HG03575 (cell line): ENCODE results near the gene ARMC2.
A peak's percentile ranks its signal among the peaks of the same experiment; 100 is the strongest.
"Not testable (repeated sequence)": the region's sequence is repeated elsewhere in the genome, so short reads cannot be mapped to it uniquely, and the experiment has no call there.

Experiments used
- ATAC-seq: cut with Tn5 transposase; IDR thresholded peaks from one replicate; pipeline ENCODE4 v1.9.1; 2021; ENCODE audit not compliant: unreplicated experiment, insufficient number of reproducible peaks, low FRiP score; ENCODE audit errors: extremely low read depth

The ARMC2 gene

GRCh38 chr6:108896111-108896661, 48.0 kb downstream of the ARMC2 start:
- ATAC-seq = no peak

DNA sequence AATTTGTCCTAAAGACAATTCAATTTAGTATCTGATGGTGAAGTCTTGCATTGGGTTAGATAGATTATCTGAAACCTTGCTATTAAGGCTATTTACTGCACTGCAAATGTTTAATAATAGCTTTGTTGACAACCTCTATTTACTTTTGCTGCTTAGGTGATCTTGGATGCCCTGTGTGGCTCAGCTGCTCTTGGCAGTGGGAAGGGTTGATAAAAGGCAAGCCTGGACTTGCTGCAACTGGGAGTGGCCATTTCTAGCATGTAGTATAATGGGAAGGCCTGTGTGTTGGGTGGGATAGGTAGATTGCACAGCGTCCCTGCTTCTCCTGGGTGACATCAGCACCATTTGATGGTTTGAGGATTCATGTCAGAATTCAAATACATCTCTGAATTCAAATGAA, 49.1 kb downstream of the ARMC2 start:
- ATAC-seq = no peak

GRCh38 chr6:108902382-108902792, 54.2 kb downstream of the ARMC2 start:
- ATAC-seq = no peak

DNA sequence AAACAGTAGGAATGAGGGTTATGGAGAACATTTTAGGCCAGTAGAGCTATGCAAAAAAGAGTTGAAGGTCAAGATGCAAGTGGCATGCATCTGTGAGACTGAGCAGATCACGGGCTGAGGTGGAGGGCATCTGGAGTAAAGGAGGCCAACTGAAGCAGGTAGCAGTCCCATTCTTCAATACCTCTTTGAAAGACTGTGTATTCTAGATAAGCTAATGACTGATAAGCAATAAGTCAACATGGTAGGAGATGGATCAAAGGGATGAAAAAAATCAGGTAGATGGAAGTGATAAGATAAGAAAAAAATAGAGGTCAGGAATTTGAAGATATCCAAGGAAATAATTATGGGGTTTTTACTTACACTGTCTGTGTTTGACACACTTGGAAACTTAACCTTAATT, 55.6 kb downstream of the ARMC2 start:
- no peak for ATAC-seq

GRCh38 chr6:108904741-108905140, 56.5 kb downstream of the ARMC2 start:
- ATAC-seq = peak; percentile 75

DNA sequence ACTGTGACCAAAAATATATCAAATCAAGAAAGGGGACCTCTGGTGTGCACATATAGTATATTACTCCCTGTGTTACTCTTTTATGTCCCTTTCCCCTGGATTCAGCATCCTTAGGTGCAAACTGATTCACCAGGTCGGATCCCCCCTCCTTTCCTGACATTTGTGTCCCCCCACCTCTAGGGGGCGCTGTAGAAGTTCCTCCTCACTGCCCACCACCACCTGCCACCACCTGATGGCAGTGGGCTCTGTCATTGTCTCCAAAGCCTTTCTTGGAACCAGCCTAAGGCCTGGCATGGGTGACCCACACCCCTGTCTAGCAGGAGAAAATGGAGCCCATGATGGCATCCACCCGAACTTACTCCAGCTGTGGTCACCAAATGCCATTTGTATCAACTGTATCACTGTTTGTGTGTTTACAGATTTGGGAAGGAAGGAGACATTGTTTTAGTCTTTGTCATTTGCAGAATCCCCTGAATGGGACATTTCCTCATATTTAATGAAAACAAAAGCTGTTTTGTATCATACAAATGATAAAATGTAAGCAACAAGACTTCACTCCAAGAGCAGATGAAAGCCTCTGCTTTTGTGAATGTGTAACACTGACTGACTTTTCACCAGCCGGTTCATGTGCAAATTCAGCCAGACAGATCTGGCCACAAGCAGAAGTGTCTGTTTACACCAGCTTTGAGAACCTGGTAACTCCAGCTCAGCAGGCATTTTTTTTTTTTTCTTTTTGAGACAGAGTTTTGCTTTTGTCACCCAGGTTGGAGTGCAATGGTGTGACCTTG, 66.2 kb downstream of the ARMC2 start:
- ATAC-seq = no peak

- ATAC-seq = no peak
These were observed 67.0 kb downstream of the ARMC2 start for GRCh38 chr6:108915258-108915657.

DNA sequence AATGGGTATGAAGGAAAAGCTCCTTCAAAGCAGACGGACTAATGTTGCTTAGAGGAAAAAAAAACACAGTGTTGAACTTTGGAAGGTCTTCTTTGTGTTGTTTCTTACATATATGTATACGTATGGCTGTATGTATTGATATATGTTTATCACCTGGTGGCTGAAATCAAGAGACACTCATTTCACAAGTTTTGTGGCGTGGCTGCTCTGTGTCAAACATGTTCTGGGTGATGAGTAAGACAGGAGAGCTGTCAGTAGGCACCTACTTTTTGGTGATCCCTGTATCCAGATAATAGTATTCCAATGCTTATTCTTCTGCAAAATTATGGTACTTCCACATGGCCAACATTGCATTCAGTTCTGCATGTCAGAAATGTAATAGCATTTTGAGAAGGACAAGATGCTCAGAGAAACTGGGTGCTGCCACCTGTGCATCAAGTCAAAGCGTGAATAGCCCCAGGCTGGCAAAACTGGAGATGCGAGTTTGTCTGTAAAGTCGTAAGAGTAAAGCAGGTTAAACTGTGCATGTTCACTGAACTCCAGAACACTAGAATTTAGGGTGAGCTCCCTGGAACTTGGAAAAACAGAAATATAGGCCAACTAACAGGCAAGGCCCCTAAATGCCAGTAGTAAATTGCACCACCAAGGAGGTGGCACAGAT, 67.9 kb downstream of the ARMC2 start:
- no peak for ATAC-seq

GRCh38 chr6:108920751-108921150, 72.5 kb downstream of the ARMC2 start:
- no peak for ATAC-seq

DNA sequence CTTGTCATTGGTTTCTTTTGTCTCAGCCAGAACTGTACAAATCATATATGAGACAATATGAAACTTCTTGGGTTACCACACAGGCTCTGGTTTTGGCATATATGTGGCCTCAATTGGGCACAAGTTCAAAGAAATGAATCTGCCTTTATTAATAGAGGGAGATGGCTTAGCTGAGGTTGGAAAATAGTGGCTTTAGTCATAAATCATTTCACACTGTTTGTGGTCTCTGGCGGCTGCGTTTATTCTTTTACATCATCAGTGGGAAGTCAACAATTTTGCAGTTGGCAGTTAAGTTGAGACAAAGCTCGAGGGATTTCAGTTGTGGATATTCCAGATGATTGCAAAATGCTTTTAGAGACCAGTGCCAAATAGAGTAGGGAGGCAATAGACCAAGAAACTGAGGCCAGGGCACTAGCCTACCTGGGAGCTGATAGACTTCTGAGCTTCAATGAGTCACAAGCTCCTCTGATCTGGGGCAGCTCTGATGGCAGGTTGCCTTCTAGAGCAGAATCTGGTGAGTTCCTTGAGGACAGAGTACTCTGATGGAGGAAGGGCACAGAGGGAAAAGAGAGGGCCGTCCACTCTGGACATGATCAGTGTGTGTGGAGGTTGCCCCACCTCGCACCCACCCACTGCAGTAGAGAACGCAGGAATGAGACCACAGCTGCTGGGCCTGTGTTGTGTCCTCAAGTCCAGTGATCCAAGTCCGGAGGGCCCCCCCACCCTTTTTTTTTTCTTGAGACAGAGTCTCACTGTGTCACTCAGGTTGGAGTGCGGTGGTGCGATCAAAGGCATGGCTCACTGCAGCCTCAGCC, 73.5 kb downstream of the ARMC2 start:
- ATAC-seq = no peak

DNA sequence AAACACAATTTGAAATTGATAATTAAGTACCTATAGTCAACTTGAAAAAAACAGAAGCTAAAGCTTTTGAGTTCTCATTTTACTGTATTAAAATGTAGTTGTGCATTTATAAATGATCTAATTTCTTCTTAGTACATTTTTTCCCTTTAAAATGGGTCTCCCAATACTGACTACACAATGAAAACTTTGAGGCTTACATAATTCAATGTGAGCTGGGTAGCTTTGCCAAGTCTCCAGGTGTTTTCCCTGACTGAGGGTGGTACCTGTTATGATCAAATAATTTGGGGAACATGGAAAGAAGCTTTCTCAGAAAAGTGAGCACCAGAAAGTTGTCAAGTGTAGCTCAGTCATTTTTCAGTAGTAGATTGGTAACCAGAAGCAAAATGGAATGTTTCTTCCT, 74.3 kb downstream of the ARMC2 start:
- ATAC-seq = no peak

- no peak for ATAC-seq
These were observed 79.7 kb downstream of the ARMC2 start for GRCh38 chr6:108927927-108928326.

DNA sequence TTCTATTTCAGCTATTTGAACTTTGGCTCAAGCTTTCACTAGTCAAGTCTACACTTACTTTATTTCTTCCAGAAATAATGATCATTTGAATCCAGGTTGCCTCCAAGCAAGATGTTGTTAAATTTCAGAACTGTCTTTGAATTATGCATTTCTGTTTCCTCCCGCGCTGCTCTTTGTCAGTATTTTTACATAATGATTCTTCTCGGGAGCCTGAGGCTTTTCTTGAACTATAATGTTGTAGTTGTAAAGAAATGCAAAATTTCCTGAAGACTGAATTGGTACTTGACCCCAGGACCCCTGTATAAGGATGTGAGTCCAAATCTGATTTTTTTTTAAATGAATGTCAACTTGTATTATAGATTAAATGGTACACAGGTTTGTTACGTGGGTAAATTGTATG, 80.4 kb downstream of the ARMC2 start:
- no peak for ATAC-seq

GRCh38 chr6:108931090-108931489, 82.9 kb downstream of the ARMC2 start:
- ATAC-seq = not testable (repeated sequence)

DNA sequence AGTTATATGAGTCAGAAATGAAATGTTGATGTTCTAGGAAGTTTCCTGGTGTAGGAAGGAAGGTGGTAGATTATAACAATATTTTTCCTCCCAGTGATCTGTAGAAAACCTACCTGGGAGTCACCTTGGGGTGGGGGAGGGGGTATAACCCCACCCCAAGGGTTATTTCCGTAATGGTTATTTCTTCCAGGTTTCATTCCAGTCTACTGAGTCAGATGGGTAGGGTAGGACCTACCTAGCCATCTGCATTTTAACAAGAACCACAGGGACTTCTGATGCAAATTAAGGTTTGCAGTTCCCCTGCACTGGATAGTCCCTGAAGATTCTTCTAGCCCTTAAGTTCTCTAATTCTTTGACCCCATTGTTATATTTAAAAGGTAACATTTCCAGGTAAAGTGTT, 88.9 kb downstream of the ARMC2 start:
- no peak for ATAC-seq

DNA sequence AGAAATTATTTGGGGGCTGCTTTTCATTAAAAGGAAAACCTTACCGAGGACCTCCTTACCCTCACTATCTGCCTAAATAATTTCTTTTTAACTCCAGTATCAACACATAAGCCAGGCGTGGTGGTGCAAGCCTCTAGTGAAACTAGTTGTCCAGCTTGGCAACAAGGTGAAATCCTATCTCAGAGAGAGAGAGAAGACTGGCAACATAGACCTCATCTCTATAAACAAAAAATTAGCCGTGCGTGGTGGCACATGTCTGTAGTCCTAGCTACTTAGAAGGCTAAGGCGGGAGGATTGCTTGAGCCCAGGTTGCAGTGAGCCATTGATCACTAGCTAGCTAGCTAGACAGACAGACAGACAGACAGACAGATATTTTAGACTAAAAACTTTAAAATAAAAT, 92.5 kb downstream of the ARMC2 start:
- ATAC-seq = no peak

DNA sequence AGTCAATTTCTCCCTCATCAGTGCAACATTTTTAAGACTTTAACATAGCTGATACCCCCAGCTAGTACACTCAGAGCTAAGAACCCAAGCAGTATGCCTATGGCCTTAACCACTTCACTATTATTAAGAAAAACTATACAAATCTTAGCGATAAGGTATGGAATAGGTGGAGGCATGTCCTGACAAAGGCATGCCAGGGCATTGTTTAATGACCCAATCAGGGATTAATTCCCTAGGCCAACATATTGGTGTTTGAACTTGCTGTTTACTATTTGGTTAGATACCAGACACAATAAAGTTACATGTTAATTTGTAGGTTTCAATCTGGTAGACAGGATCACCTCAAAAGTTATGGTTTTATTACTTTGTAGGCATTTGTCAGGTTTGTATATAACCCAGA, 93.1 kb downstream of the ARMC2 start:
- ATAC-seq = no peak

- ATAC-seq = no peak
These were observed 93.6 kb downstream of the ARMC2 start for GRCh38 chr6:108941859-108942258.
